NCI-H2107 treated with DMSO at 0.1 percent for 48 hours (cell line): ENCODE measurements around the gene PARP2.
"Not testable (repeated sequence)": the region's sequence is repeated elsewhere in the genome, so short reads cannot be mapped to it uniquely, and the experiment has no call there.

ENCODE experiments used
- DNase-seq: peaks from one replicate; lab custom pipeline; 2025; ENCODE audit not compliant: unreplicated experiment; lab: John Stamatoyannopoulos, UW

Gene PARP2

GRCh38 chr14:20343092-20343861, at the start of gene PARP2:
TSS of gene PARP2 (plus strand) at chr14:20343635. CDS start at chr14:20343642, 7 bp downstream.
- peak; percentile 100 for DNase-seq

- DNase-seq = no peak
These were observed 48.8 kb upstream of the PARP2 start for GRCh38 chr14:20294636-20295035.

GRCh38 chr14:20295067-20295466, 48.4 kb upstream of the PARP2 start:
- no peak for DNase-seq

GRCh38 chr14:20302042-20302755, 41.2 kb upstream of the PARP2 start:
- DNase-seq = no peak

- DNase-seq = peak; percentile 87
These were observed 38.0 kb upstream of the PARP2 start, which contains the start of gene TTC5 for GRCh38 chr14:20305265-20306078. TSS of gene TTC5 (minus strand) at chr14:20305951. CDS start at chr14:20305937, 14 bp downstream.

- DNase-seq = no peak
These were observed 37.4 kb upstream of the PARP2 start for GRCh38 chr14:20306079-20306423.

GRCh38 chr14:20314026-20314425, 29.4 kb upstream of the PARP2 start:
- DNase-seq = no peak

GRCh38 chr14:20317720-20318119, 25.7 kb upstream of the PARP2 start:
- no peak for DNase-seq

- peak; percentile 62 for DNase-seq
These were observed 16.2 kb upstream of the PARP2 start for GRCh38 chr14:20327005-20327869.

GRCh38 chr14:20328705-20329104, 14.7 kb upstream of the PARP2 start:
- DNase-seq = no peak

- no peak for DNase-seq
These were observed 14.1 kb upstream of the PARP2 start for GRCh38 chr14:20329355-20329754.

- no peak for DNase-seq
These were observed 12.3 kb upstream of the PARP2 start for GRCh38 chr14:20331053-20331613.

GRCh38 chr14:20332431-20332787, 11.0 kb upstream of the PARP2 start:
- peak; percentile 59 for DNase-seq

GRCh38 chr14:20332788-20333493, 10.5 kb upstream of the PARP2 start, which contains the start of gene CCNB1IP1:
TSS of gene CCNB1IP1 (minus strand) at chr14:20333279. CDS start at chr14:20316523, 16,756 bp downstream.
- DNase-seq = peak; percentile 96

GRCh38 chr14:20333494-20333841, 10.0 kb upstream of the PARP2 start:
- DNase-seq = no peak

- no peak for DNase-seq
These were observed 9.4 kb upstream of the PARP2 start for GRCh38 chr14:20334017-20334416.

- not testable (repeated sequence) for DNase-seq
These were observed 2.4 kb upstream of the PARP2 start for GRCh38 chr14:20341032-20341431.

GRCh38 chr14:20341646-20342045, 1.8 kb upstream of the PARP2 start:
- no peak for DNase-seq

- DNase-seq = peak; percentile 35
These were observed 406 bp downstream of the PARP2 start for GRCh38 chr14:20343862-20344220.

- no peak for DNase-seq
These were observed 1.9 kb downstream of the PARP2 start for GRCh38 chr14:20345366-20345765.
